T-cell (primary cell): ENCODE results near the gene RAB11FIP5. TPM values are rescaled to one million over a fixed set of nuclear protein-coding genes. Genes with fewer than 3 reads are reported as not detected.
"Not testable (repeated sequence)": the region's sequence is repeated elsewhere in the genome, so short reads cannot be mapped to it uniquely, and the experiment has no call there.

Experiments
- ATAC-seq, 4 experiments: fragments of 200-7000 bp in 3 of 4; fragments of 150-1000 bp in 1 of 4; cut with Tn5 transposase; replicated peaks in 1 of 4; 1 replicate in 3 of 4; 2 replicates in 1 of 4; pipeline ENCODE4 v1.10.0; 2021; ENCODE audit warnings: moderate library complexity in 3 of 4, mild to moderate bottlenecking in 2 of 4, moderate number of reproducible peaks in 1 of 4
- CTCF ChIA-PET, 2 donors: fragments of 300-600 bp; sonication (Branson Sonifier 250); formaldehyde crosslinking; loops; one replicate each; lab custom pipeline; 2022; ENCODE audit warnings: antibody characterized with exemption in 2 of 2; lab: Charles Lee
- POLR2A ChIA-PET, 2 donors: fragments of 300-600 bp; sonication (Branson Sonifier 250); formaldehyde crosslinking; loops; one replicate each; lab custom pipeline; 2022; ENCODE audit warnings: antibody characterized with exemption in 2 of 2; lab: Charles Lee
- DNase-seq, 35 experiments: peaks; one replicate each; pipeline versions ENCODE4 v3.0.0 to v3.0.0-alpha.2; 2013 to 2023
- H3K27ac ChIP-seq: one replicate; pipeline ENCODE4 v1.5.1; 2013; ENCODE audit warnings: low read length
- H3K27me3 ChIP-seq, 2 experiments: replicated peaks in 1 of 2; 1 replicate in 1 of 2; 2 replicates in 1 of 2; pipeline versions ENCODE4 v1.6.1 to v1.7.0; 2013; ENCODE audit warnings: low read length in 1 of 2, mixed read lengths in 1 of 2; ENCODE audit not compliant: control insufficient read depth in 2 of 2, insufficient read depth in 2 of 2; ENCODE audit errors: extremely low read depth in 1 of 2
- H3K36me3 ChIP-seq, 2 donors: 1 replicate in 1 of 2; 2 replicates in 1 of 2; pipeline versions ENCODE4 v1.6.1 to v1.7.0; 2013; ENCODE audit warnings: low read length in 1 of 2; ENCODE audit not compliant: control insufficient read depth in 2 of 2, insufficient read depth in 1 of 2; ENCODE audit errors: extremely low read depth in 1 of 2
- H3K4me1 ChIP-seq, 2 experiments: 1 replicate in 1 of 2; 2 replicates in 1 of 2; pipeline versions ENCODE4 v1.6.1 to v1.7.0; 2013; ENCODE audit warnings: low read length in 2 of 2, mixed read lengths in 1 of 2; ENCODE audit not compliant: insufficient read depth in 2 of 2, control insufficient read depth in 1 of 2; ENCODE audit errors: extremely low read depth in 1 of 2
- H3K4me3 ChIP-seq, 2 donors: 1 replicate in 1 of 2; 2 replicates in 1 of 2; pipeline versions ENCODE4 v1.5.1 to v1.7.0; 2013; ENCODE audit warnings: mild to moderate bottlenecking in 2 of 2, low read length in 1 of 2, moderate library complexity in 1 of 2; ENCODE audit not compliant: control insufficient read depth in 1 of 2; ENCODE audit errors: extremely low read depth in 1 of 2
- H3K9me3 ChIP-seq: 2 replicates; pipeline ENCODE4 v1.7.0; 2013
- H3K27ac Mint-ChIP-seq, 2 donors: one replicate each; pipeline ENCODE4 v1.8.0; 2020 to 2021; ENCODE audit warnings: mild to moderate bottlenecking in 2 of 2, mixed read lengths in 2 of 2
- H3K27me3 Mint-ChIP-seq, 2 donors: one replicate each; pipeline ENCODE4 v1.8.0; 2021 to 2022; ENCODE audit warnings: mixed read lengths in 2 of 2
- H3K36me3 Mint-ChIP-seq: one replicate; pipeline ENCODE4 v1.8.0; 2021; ENCODE audit warnings: mixed read lengths
- H3K4me1 Mint-ChIP-seq, 3 donors: one replicate each; pipeline ENCODE4 v1.8.0; 2020 to 2022; ENCODE audit warnings: mixed read lengths in 3 of 3, mild to moderate bottlenecking in 1 of 3
- H3K4me3 Mint-ChIP-seq, 3 donors: one replicate each; pipeline ENCODE4 v1.8.0; 2020 to 2022; ENCODE audit warnings: mild to moderate bottlenecking in 3 of 3, mixed read lengths in 3 of 3, moderate library complexity in 3 of 3
- H3K9me3 Mint-ChIP-seq, 3 donors: one replicate each; pipeline ENCODE4 v1.8.0; 2020 to 2022; ENCODE audit warnings: mixed read lengths in 3 of 3
- WGBS: methylation state at CpG from one replicate; pipeline ENCODE4 v1.1.5; 2013; ENCODE audit warnings: missing lambda C conversion rate; ENCODE audit not compliant: insufficient coverage; 5-methylcytosine and 5-hydroxymethylcytosine counted together
- total RNA-seq, 35 experiments: library from RNA in 6 of 35; stranded (reverse) in 6 of 35; fragments of 120-200 nt in 1 of 35; gene quantifications; one replicate each; pipeline versions ENCODE4 v1.2.1 to v1.2.4 and lab custom pipeline; 2013 to 2026

The RAB11FIP5 gene
- total RNA-seq, 5 donors from 2014 or later (not counting 1 experiment from before 2014, with no cell fraction given), result 7.9 to 15.2 (median 11.0) TPM

GRCh38 chr2:73133566-73134197 is 20.9 kb upstream of the RAB11FIP5 start:
- H3K27me3 ChIP-seq, result peaks cover 0 to 9% of the 10 kb centered on the region in 2 experiments
- H3K27me3 Mint-ChIP-seq, result peaks cover 2 to 12% of the 10 kb centered on the region in 2 donors
- POLR2A ChIA-PET, result no interaction called here
- H3K9me3 ChIP-seq, result no peaks in the 10 kb centered on the region
- no peaks in the 10 kb centered on the region for H3K4me1 Mint-ChIP-seq
- CTCF ChIA-PET, result no interaction called here
- no peaks in the 10 kb centered on the region for H3K36me3 Mint-ChIP-seq
- ATAC-seq, result no peak
- H3K9me3 Mint-ChIP-seq, result no peaks in the 10 kb centered on the region
- no peaks in the 10 kb centered on the region for H3K36me3 ChIP-seq
- no peak overlapping the region for H3K4me3 Mint-ChIP-seq
- no peak overlapping the region for H3K27ac ChIP-seq
- no peak for DNase-seq
- no peak overlapping the region for H3K27ac Mint-ChIP-seq
- WGBS, result 74% methylated on average over 2 of the region's 4 CpGs
- H3K4me3 ChIP-seq, result no peak overlapping the region
- no peaks in the 10 kb centered on the region for H3K4me1 ChIP-seq

- no peaks in the 10 kb centered on the region for H3K4me1 ChIP-seq
- peaks cover 0 to 13% of the 10 kb centered on the region in 2 experiments for H3K27me3 ChIP-seq
- H3K36me3 ChIP-seq, result no peaks in the 10 kb centered on the region
- H3K27ac ChIP-seq, result no peak overlapping the region
- H3K9me3 ChIP-seq, result no peaks in the 10 kb centered on the region
- Mint-ChIP-seq H3K9me3 (no peaks in the 10 kb centered on the region), H3K27me3 (peaks cover 6 to 14% of the 10 kb centered on the region in 2 donors), H3K4me3 (no peak overlapping the region), H3K27ac (no peak overlapping the region), H3K36me3 (no peaks in the 10 kb centered on the region), H3K4me1 (no peaks in the 10 kb centered on the region)
- ChIA-PET POLR2A (no interaction called here), CTCF (no interaction called here)
- WGBS, result 100% methylated on average over 1 of the region's 3 CpGs
- H3K4me3 ChIP-seq, result no peak overlapping the region
- ATAC-seq (no peak), DNase-seq (no peak)
Measured at GRCh38 chr2:73131807-73132206, 19.1 kb upstream of the RAB11FIP5 start.

- Mint-ChIP-seq H3K4me3 (no peak overlapping the region), H3K36me3 (no peaks in the 10 kb centered on the region), H3K27me3 (peaks cover 7 to 20% of the 10 kb centered on the region in 2 donors), H3K27ac (no peak overlapping the region), H3K4me1 (no peaks in the 10 kb centered on the region), H3K9me3 (no peaks in the 10 kb centered on the region)
- ChIA-PET POLR2A (no interaction called here), CTCF (no interaction called here)
- peaks cover 0 to 13% of the 10 kb centered on the region in 2 experiments for H3K27me3 ChIP-seq
- H3K4me1 ChIP-seq, result no peaks in the 10 kb centered on the region
- H3K4me3 ChIP-seq, result no peak overlapping the region
- no peaks in the 10 kb centered on the region for H3K36me3 ChIP-seq
- no peaks in the 10 kb centered on the region for H3K9me3 ChIP-seq
- no CpG with 5 or more reads among the region's 5 CpGs for WGBS
- H3K27ac ChIP-seq, result no peak overlapping the region
- DNase-seq (no peak), ATAC-seq (no peak)
Measured at GRCh38 chr2:73130790-73131189, 18.0 kb upstream of the RAB11FIP5 start.

- no peaks in the 10 kb centered on the region for H3K4me1 Mint-ChIP-seq
- Histone ChIP-seq H3K36me3 (no peaks in the 10 kb centered on the region), H3K9me3 (no peaks in the 10 kb centered on the region), H3K27me3 (peaks cover 0 to 16% of the 10 kb centered on the region in 2 experiments), H3K27ac (no peak overlapping the region), H3K4me1 (no peaks in the 10 kb centered on the region), H3K4me3 (no peak overlapping the region)
- no peak overlapping the region for H3K27ac Mint-ChIP-seq
- DNase-seq, result no peak
- no peak overlapping the region for H3K4me3 Mint-ChIP-seq
- H3K9me3 Mint-ChIP-seq, result no peaks in the 10 kb centered on the region
- H3K27me3 Mint-ChIP-seq, result peaks cover 16 to 29% of the 10 kb centered on the region in 2 donors
- no peak for ATAC-seq
- 72% methylated on average over 3 of the region's 6 CpGs for WGBS
- H3K36me3 Mint-ChIP-seq, result no peaks in the 10 kb centered on the region
- POLR2A ChIA-PET, result no interaction called here
- CTCF ChIA-PET, result interaction anchor here in 1 of 2 donors (0.7 kb wide), 1 partner anchor 135 kb away, joined by 4 read pairs; no protein-coding TSS in a partner anchor
Measured at GRCh38 chr2:73128841-73129535, 16.2 kb upstream of the RAB11FIP5 start.

GRCh38 chr2:73122536-73122935 is 9.8 kb upstream of the RAB11FIP5 start:
- H3K27ac Mint-ChIP-seq, result no peak overlapping the region
- H3K27ac ChIP-seq, result no peak overlapping the region
- peaks cover 4 to 12% of the 10 kb centered on the region in 2 experiments for H3K27me3 ChIP-seq
- H3K9me3 ChIP-seq, result no peaks in the 10 kb centered on the region
- ATAC-seq, result no peak
- no peaks in the 10 kb centered on the region for H3K4me1 ChIP-seq
- H3K4me3 Mint-ChIP-seq, result no peak overlapping the region
- DNase-seq, result no peak
- no peaks in the 10 kb centered on the region for H3K36me3 ChIP-seq
- POLR2A ChIA-PET, result no interaction called here
- CTCF ChIA-PET, result no interaction called here
- no peaks in the 10 kb centered on the region for H3K9me3 Mint-ChIP-seq
- H3K27me3 Mint-ChIP-seq, result peaks cover 24 to 32% of the 10 kb centered on the region in 2 donors
- no peaks in the 10 kb centered on the region for H3K36me3 Mint-ChIP-seq
- WGBS, result no CpG with 5 or more reads among the region's 1 CpG
- no peaks in the 10 kb centered on the region for H3K4me1 Mint-ChIP-seq
- no peak overlapping the region for H3K4me3 ChIP-seq

- H3K27me3 ChIP-seq, result peaks cover 8 to 14% of the 10 kb centered on the region in 2 experiments
- H3K9me3 Mint-ChIP-seq, DNase-seq, H3K27ac Mint-ChIP-seq, ATAC-seq, H3K4me1 ChIP-seq, H3K4me1 Mint-ChIP-seq, H3K4me3 ChIP-seq, H3K36me3 ChIP-seq, H3K27ac ChIP-seq, H3K36me3 Mint-ChIP-seq, POLR2A ChIA-PET, H3K9me3 ChIP-seq, CTCF ChIA-PET, H3K4me3 Mint-ChIP-seq: not testable (repeated sequence)
- H3K27me3 Mint-ChIP-seq, result peaks cover 16 to 20% of the 10 kb centered on the region in 2 donors
- 90% methylated on average over 9 of the region's 11 CpGs for WGBS
Measured at GRCh38 chr2:73119611-73120239, 7.0 kb upstream of the RAB11FIP5 start.
